ENCODE data around the gene RNU5B-1. TPM values are rescaled to one million over a fixed set of nuclear protein-coding genes. Genes with fewer than 3 reads are reported as not detected.
A peak's percentile ranks its signal among the peaks of the same experiment; 100 is the strongest.

Gene RNU5B-1
- total and polyA plus RNA-seq, 2 of the 8 experiments (the other 6 are each of a cell fraction or from before 2014, with no cell fraction given): not detected

GRCh38 chr15:65333856-65334255 is 29.4 kb downstream of the RNU5B-1 start:
- WGBS, 2 experiments (ENCODE audit: extremely low coverage in 1 of 2, insufficient coverage in 1 of 2, insufficient read length in 1 of 2, insufficient replicate concordance in 2 of 2, low coverage in 1 of 2, low lambda C conversion rate in 2 of 2, missing lambda C conversion rate in 1 of 2): 80% methylated on average over 4 of the region's 5 CpGs; no CpG with 5 or more reads in 1 of the 2 experiments
- FAIRE-seq (no peak), DNase-seq (ENCODE audit: low read depth in 1 of 2, low spot score in 2 of 2) (no peak)
- Histone ChIP-seq H3K4me2 (ENCODE audit: insufficient read depth in 1 of 2, low read depth in 2 of 2, low read length in 2 of 2) (peak overlapping the region in 1 of 2 experiments; percentile 6; a peak in 2 of 4 replicates), H4K8ac (ENCODE audit: extremely low read depth, insufficient read depth, low read length) (no peak overlapping the region; the same call in 1 of the 2 replicates), H2BK12ac (ENCODE audit: low read depth, low read length) (no peak overlapping the region), H3K79me1 (ENCODE audit: low read depth, low read length) (peaks cover 4% of the 10 kb centered on the region), H3K56ac (replicated peaks; ENCODE audit: insufficient read length, low read depth, low read length) (no peak overlapping the region), H3K23ac (ENCODE audit: insufficient read length) (no peak overlapping the region), H3K36me3 (ENCODE audit: control insufficient read depth in 2 of 4, insufficient read depth in 4 of 4, low read length in 3 of 4) (peaks cover 1 to 8% (median 5%) of the 10 kb centered on the region in 4 experiments; a peak in 5 of 8 replicates), H2AFZ (ENCODE audit: low read length) (no peak overlapping the region), H3K79me2 (ENCODE audit: control insufficient read depth in 1 of 2, insufficient read depth in 2 of 2, low read length in 2 of 2) (no peaks in the 10 kb centered on the region), H3K23me2 (ENCODE audit: low read depth, low read length) (no peaks in the 10 kb centered on the region), H3K4me3 (ENCODE audit: extremely low read depth in 1 of 4, insufficient read depth in 2 of 4, low read depth in 3 of 4, low read length in 4 of 4) (no peak overlapping the region; a peak in 1 of 8 replicates), H2BK5ac (ENCODE audit: low read depth, low read length) (no peak overlapping the region), H3K4me1 (replicated peaks in 1 of 4; ENCODE audit: control insufficient read depth in 3 of 4, insufficient read depth in 4 of 4, low read length in 3 of 4) (peaks cover 20 to 42% (median 31%) of the 10 kb centered on the region in 4 experiments), H3K27me3 (replicated peaks in 1 of 4; ENCODE audit: control insufficient read depth in 3 of 4, extremely low read depth in 1 of 4, insufficient read depth in 3 of 4, low read length in 3 of 4) (no peaks in the 10 kb centered on the region), H2AK5ac (ENCODE audit: low read depth, low read length) (no peak overlapping the region), H3K27ac (ENCODE audit: low read depth, low read length) (no peak overlapping the region), H3K9ac (replicated peaks in 1 of 4; ENCODE audit: extremely low read depth in 1 of 4, low read depth in 3 of 4, low read length in 3 of 4) (no peak overlapping the region), H4K20me1 (replicated peaks in 1 of 2; ENCODE audit: control insufficient read depth in 1 of 2, insufficient read depth in 2 of 2, low read length in 2 of 2) (peaks cover 4 to 7% of the 10 kb centered on the region in 2 experiments), H4K5ac (ENCODE audit: insufficient read length, low read depth, low read length) (no peak overlapping the region), H3K14ac (ENCODE audit: insufficient read length) (no peak overlapping the region), H3K18ac (ENCODE audit: extremely low read depth, low read length) (no peak overlapping the region), H2BK20ac (ENCODE audit: low read length) (no peak overlapping the region), H2BK120ac (replicated peaks; ENCODE audit: low read depth, low read length) (no peak overlapping the region), H4K91ac (replicated peaks; ENCODE audit: insufficient read length, low read length) (no peak overlapping the region), H3K4ac (replicated peaks; ENCODE audit: insufficient read length, low read depth, low read length) (no peak overlapping the region), H2BK15ac (ENCODE audit: low read length) (peak overlapping the region; percentile 53; the same call in 1 of the 2 replicates), H3K9me3 (ENCODE audit: insufficient read depth in 2 of 2, low read depth in 1 of 2, low read length in 1 of 2) (no peaks in the 10 kb centered on the region)
- POLR2A ChIA-PET (ENCODE audit: partially characterized antibody): interaction anchor here (0.9 to 1.5 kb wide), 6 partner anchors 8 to 82 kb away, joined by 3 to 8 read pairs (median 4); no protein-coding TSS in a partner anchor
- CTCF ChIA-PET (ENCODE audit: partially characterized antibody): interaction anchor here (1.5 to 3.2 kb wide), 4 partner anchors 7 to 51 kb away, joined by 6 to 17 read pairs (median 13); no protein-coding TSS in a partner anchor
- TF ChIP-seq RNF2 (IDR thresholded peaks at IDR 0.05; ENCODE audit: borderline replicate concordance, low read depth, low read length, missing control alignments, poor library complexity, severe bottlenecking) (no peak), USF2 (IDR thresholded peaks at IDR 0.05; ENCODE audit: low read length) (no peak)
